CD4-positive, CD25-positive, alpha-beta regulatory T cell (primary cell): Measurements from ENCODE around the gene VDR. TPM values are rescaled to one million over a fixed set of nuclear protein-coding genes. Genes with fewer than 3 reads are reported as not detected.

Experiments used
- ATAC-seq, 2 donors: fragments of 150-1000 bp; cut with Tn5 transposase; one replicate each; pipeline ENCODE4 v1.10.0; 2021; ENCODE audit warnings: low read depth in 2 of 2, moderate number of reproducible peaks in 2 of 2, moderate library complexity in 1 of 2
- DNase-seq, 3 donors: peaks; one replicate each; pipeline versions ENCODE4 v3.0.0 to v3.0.0-alpha.2; 2012 to 2022; ENCODE audit warnings: mixed read lengths in 1 of 3
- H3K27ac ChIP-seq: one replicate; pipeline ENCODE4 v1.7.0; 2013; ENCODE audit warnings: mild to moderate bottlenecking, low read length; ENCODE audit not compliant: insufficient read depth, poor library complexity, severe bottlenecking
- H3K27me3 ChIP-seq: one replicate; pipeline ENCODE4 v1.7.0; 2013; ENCODE audit warnings: low read length; ENCODE audit not compliant: control insufficient read depth, insufficient read depth
- H3K36me3 ChIP-seq: one replicate; pipeline ENCODE4 v1.7.0; 2013; ENCODE audit warnings: mild to moderate bottlenecking, low read length, moderate library complexity; ENCODE audit not compliant: control insufficient read depth, insufficient read depth
- H3K4me1 ChIP-seq: 2 replicates; pipeline ENCODE4 v1.7.0; 2013; ENCODE audit warnings: mild to moderate bottlenecking, low read length; ENCODE audit not compliant: insufficient read depth, control insufficient read depth, poor library complexity, severe bottlenecking
- H3K4me3 ChIP-seq: one replicate; pipeline ENCODE4 v1.7.0; 2013; ENCODE audit warnings: low read depth, mild to moderate bottlenecking, low read length, moderate library complexity
- H3K9me3 ChIP-seq, 2 experiments: 1 replicate in 1 of 2; 2 replicates in 1 of 2; pipeline ENCODE4 v1.7.0; 2013; ENCODE audit warnings: low read length in 2 of 2, mild to moderate bottlenecking in 1 of 2, moderate library complexity in 1 of 2; ENCODE audit not compliant: control insufficient read depth in 2 of 2
- H3K27ac Mint-ChIP-seq, 3 donors: one replicate each; pipeline ENCODE4 v1.8.0; 2020 to 2022; ENCODE audit warnings: mild to moderate bottlenecking in 3 of 3, mixed read lengths in 3 of 3, moderate library complexity in 2 of 3
- H3K27me3 Mint-ChIP-seq: one replicate; pipeline ENCODE4 v1.8.0; 2022; ENCODE audit warnings: mild to moderate bottlenecking, mixed read lengths
- H3K36me3 Mint-ChIP-seq: one replicate; pipeline ENCODE4 v1.8.0; 2020; ENCODE audit warnings: mixed read lengths
- H3K4me1 Mint-ChIP-seq, 4 donors: one replicate each; pipeline ENCODE4 v1.8.0; 2020 to 2022; ENCODE audit warnings: mixed read lengths in 4 of 4, mild to moderate bottlenecking in 1 of 4
- H3K4me3 Mint-ChIP-seq, 4 donors: one replicate each; pipeline ENCODE4 v1.8.0; 2020 to 2022; ENCODE audit warnings: mild to moderate bottlenecking in 4 of 4, mixed read lengths in 4 of 4, moderate library complexity in 3 of 4
- H3K9me3 Mint-ChIP-seq, 7 donors: one replicate each; pipeline ENCODE4 v1.8.0; 2020 to 2022; ENCODE audit warnings: mixed read lengths in 7 of 7, mild to moderate bottlenecking in 3 of 7, moderate library complexity in 2 of 7
- polyA plus RNA-seq, 4 donors: library from polyadenylated mRNA; unstranded; fragments of 300-500 nt; fragmentation: Illumina TruSeq; gene quantifications; one replicate each; pipeline ENCODE4 v1.2.3, GENCODE V29; 2021
- total RNA-seq: library from RNA; stranded (reverse); gene quantifications from one replicate; pipeline ENCODE4 v1.2.3, GENCODE V29; 2022

The VDR gene
- total and polyA plus RNA-seq, 5 donors from 2014 or later, result 1.6 to 4.5 (median 2.8) TPM

- H3K36me3 ChIP-seq, result peaks cover 14% of the 10 kb centered on the region
- H3K9me3 ChIP-seq, result no peaks in the 10 kb centered on the region
- peak; percentile 35 to 70 (median 36) for DNase-seq
- peaks cover 4% of the 10 kb centered on the region for H3K36me3 Mint-ChIP-seq
- H3K4me1 ChIP-seq, result peaks cover 98% of the 10 kb centered on the region
- peak overlapping the region; percentile 97 for H3K27ac ChIP-seq
- H3K4me1 Mint-ChIP-seq, result peaks cover 28 to 99% (median 75%) of the 10 kb centered on the region in 4 donors
- H3K4me3 Mint-ChIP-seq, result peak overlapping the region; percentile 82 to 89 (median 83)
- H3K27me3 Mint-ChIP-seq, result no peaks in the 10 kb centered on the region
- peak overlapping the region; percentile 92 to 97 (median 95) for H3K27ac Mint-ChIP-seq
- ATAC-seq, result no peak
- no peaks in the 10 kb centered on the region for H3K27me3 ChIP-seq
- H3K9me3 Mint-ChIP-seq, result no peaks in the 10 kb centered on the region
- peak overlapping the region; percentile 72 for H3K4me3 ChIP-seq
These were observed 96.0 kb downstream of the VDR start for GRCh38 chr12:47808574-47809365.

- Mint-ChIP-seq H3K27me3 (no peaks in the 10 kb centered on the region), H3K4me3 (peak overlapping the region; percentile 82 to 89 (median 83)), H3K4me1 (peaks cover 28 to 99% (median 75%) of the 10 kb centered on the region in 4 donors), H3K9me3 (no peaks in the 10 kb centered on the region), H3K36me3 (peaks cover 4% of the 10 kb centered on the region), H3K27ac (peak overlapping the region; percentile 92 to 97 (median 95))
- DNase-seq (peak; percentile 71 to 97 (median 71)), ATAC-seq (peak; percentile 44 to 52)
- peaks cover 15% of the 10 kb centered on the region for H3K36me3 ChIP-seq
- peak overlapping the region; percentile 72 for H3K4me3 ChIP-seq
- peaks cover 98% of the 10 kb centered on the region for H3K4me1 ChIP-seq
- peak overlapping the region; percentile 97 for H3K27ac ChIP-seq
- no peaks in the 10 kb centered on the region for H3K9me3 ChIP-seq
- H3K27me3 ChIP-seq, result no peaks in the 10 kb centered on the region
These were observed 96.7 kb downstream of the VDR start for GRCh38 chr12:47808050-47808449.

GRCh38 chr12:47807338-47807737 is 97.5 kb downstream of the VDR start:
- Mint-ChIP-seq H3K9me3 (no peaks in the 10 kb centered on the region), H3K27me3 (no peaks in the 10 kb centered on the region), H3K4me1 (peaks cover 26 to 99% (median 77%) of the 10 kb centered on the region in 4 donors), H3K27ac (peak overlapping the region; percentile 92 to 97 (median 95)), H3K4me3 (peak overlapping the region; percentile 82 to 89 (median 83)), H3K36me3 (peaks cover 4% of the 10 kb centered on the region)
- Histone ChIP-seq H3K9me3 (no peaks in the 10 kb centered on the region), H3K27ac (peak overlapping the region; percentile 97), H3K27me3 (no peaks in the 10 kb centered on the region), H3K36me3 (peaks cover 15% of the 10 kb centered on the region), H3K4me1 (peaks cover 100% of the 10 kb centered on the region), H3K4me3 (peak overlapping the region; percentile 71)
- DNase-seq, result no peak
- no peak for ATAC-seq

- Mint-ChIP-seq H3K27me3 (no peaks in the 10 kb centered on the region), H3K9me3 (no peaks in the 10 kb centered on the region), H3K36me3 (peaks cover 4% of the 10 kb centered on the region), H3K4me3 (peak overlapping the region in 3 of 4 donors; percentile 66 to 81 (median 73)), H3K4me1 (peaks cover 18 to 96% (median 73%) of the 10 kb centered on the region in 4 donors), H3K27ac (peak overlapping the region; percentile 82 to 97 (median 95))
- no peaks in the 10 kb centered on the region for H3K27me3 ChIP-seq
- H3K36me3 ChIP-seq, result peaks cover 15% of the 10 kb centered on the region
- no peak for DNase-seq
- H3K4me1 ChIP-seq, result peaks cover 95% of the 10 kb centered on the region
- ATAC-seq, result no peak
- peak overlapping the region; percentile 97 for H3K27ac ChIP-seq
- H3K9me3 ChIP-seq, result no peaks in the 10 kb centered on the region
- H3K4me3 ChIP-seq, result peak overlapping the region; percentile 11
These were observed 99.4 kb downstream of the VDR start for GRCh38 chr12:47805417-47805816.

GRCh38 chr12:47804171-47804570 is 100.6 kb downstream of the VDR start:
- H3K4me1 Mint-ChIP-seq, result peaks cover 15 to 93% (median 70%) of the 10 kb centered on the region in 4 donors
- no peak for DNase-seq
- H3K9me3 Mint-ChIP-seq, result no peaks in the 10 kb centered on the region
- peak overlapping the region in 3 of 4 donors; percentile 22 to 81 (median 46) for H3K4me3 Mint-ChIP-seq
- H3K27me3 Mint-ChIP-seq, result no peaks in the 10 kb centered on the region
- peaks cover 20% of the 10 kb centered on the region for H3K36me3 ChIP-seq
- H3K27ac ChIP-seq, result no peak overlapping the region
- ATAC-seq, result no peak
- H3K4me3 ChIP-seq, result no peak overlapping the region
- no peaks in the 10 kb centered on the region for H3K27me3 ChIP-seq
- no peaks in the 10 kb centered on the region for H3K9me3 ChIP-seq
- H3K36me3 Mint-ChIP-seq, result peaks cover 4% of the 10 kb centered on the region
- H3K4me1 ChIP-seq, result peaks cover 83% of the 10 kb centered on the region
- peak overlapping the region in 2 of 3 donors; percentile 82 to 95 for H3K27ac Mint-ChIP-seq

- no peaks in the 10 kb centered on the region for H3K9me3 Mint-ChIP-seq
- H3K27me3 Mint-ChIP-seq, result no peaks in the 10 kb centered on the region
- Histone ChIP-seq H3K36me3 (peaks cover 27% of the 10 kb centered on the region), H3K4me1 (peaks cover 74% of the 10 kb centered on the region), H3K9me3 (no peaks in the 10 kb centered on the region), H3K27me3 (no peaks in the 10 kb centered on the region), H3K4me3 (peak overlapping the region; percentile 32), H3K27ac (peak overlapping the region; percentile 47)
- peaks cover 7 to 88% (median 63%) of the 10 kb centered on the region in 4 donors for H3K4me1 Mint-ChIP-seq
- H3K36me3 Mint-ChIP-seq, result peaks cover 4% of the 10 kb centered on the region
- ATAC-seq (no peak), DNase-seq (no peak)
- H3K27ac Mint-ChIP-seq, result peak overlapping the region; percentile 76 to 96 (median 90)
- peak overlapping the region; percentile 58 to 81 (median 80) for H3K4me3 Mint-ChIP-seq
These were observed 101.5 kb downstream of the VDR start for GRCh38 chr12:47803191-47803875.

GRCh38 chr12:47802312-47802711 is 102.5 kb downstream of the VDR start:
- Histone ChIP-seq H3K27me3 (no peaks in the 10 kb centered on the region), H3K4me3 (no peak overlapping the region), H3K27ac (peak overlapping the region; percentile 47), H3K4me1 (peaks cover 70% of the 10 kb centered on the region), H3K9me3 (no peaks in the 10 kb centered on the region), H3K36me3 (peaks cover 36% of the 10 kb centered on the region)
- DNase-seq, result peak in 1 of 3 donors; percentile 43
- H3K36me3 Mint-ChIP-seq, result peaks cover 9% of the 10 kb centered on the region
- peaks cover 0 to 84% (median 56%) of the 10 kb centered on the region in 4 donors for H3K4me1 Mint-ChIP-seq
- H3K9me3 Mint-ChIP-seq, result no peaks in the 10 kb centered on the region
- peak overlapping the region; percentile 8 to 81 (median 48) for H3K4me3 Mint-ChIP-seq
- H3K27ac Mint-ChIP-seq, result peak overlapping the region; percentile 52 to 94 (median 94)
- ATAC-seq, result no peak
- H3K27me3 Mint-ChIP-seq, result no peaks in the 10 kb centered on the region
